A549 (cell line): ENCODE measurements around the gene UBXN10. TPM values are rescaled to one million over a fixed set of nuclear protein-coding genes. Genes with fewer than 3 reads are reported as not detected.

ENCODE experiments used
- ATAC-seq, 2 experiments: fragments of 200-7000 bp in 1 of 2; fragments of >200 bp in 1 of 2; cut with Nextera tagmentation in 1 of 2; cut with Tn5 transposase in 1 of 2; 3 replicates each; pipeline versions ENCODE4 v1.8.0 to v1.9.1; 2018 to 2020; ENCODE audit warnings: mild to moderate bottlenecking in 1 of 2, moderate library complexity in 1 of 2
- CTCF ChIA-PET: fragments of 300-600 bp; sonication (Branson Sonifier 250); formaldehyde crosslinking; extraction: SDS; loops from one replicate; lab custom pipeline; 2021; ENCODE audit warnings: antibody characterized with exemption, inconsistent platforms; lab: Yijun Ruan, JAX
- POLR2A ChIA-PET: fragments of 350-600 bp; formaldehyde crosslinking; extraction: SDS; loops from one replicate; lab custom pipeline; 2021; ENCODE audit warnings: antibody characterized with exemption, inconsistent platforms; lab: Yijun Ruan, JAX
- DNase-seq, 2 experiments: peaks; one replicate each; pipeline versions ENCODE4 v3.0.0 to v3.0.0-alpha.2; 2011 to 2016; ENCODE audit warnings: low read depth in 1 of 2, low spot score in 1 of 2
- FAIRE-seq: peaks from 2 replicates; lab custom pipeline; 2011; peaks lifted over from hg19 to GRCh38; lab: Jason Lieb, UNC
- H3K27ac ChIP-seq, 2 experiments: fragments of >200 bp; sonication (Bioruptor Twin); formaldehyde crosslinking; 3 replicates each; pipeline ENCODE4 v1.5.1; 2016 to 2017
- H3K4me1 ChIP-seq: fragments of >200 bp; sonication (Bioruptor Twin); formaldehyde crosslinking; 3 replicates; pipeline ENCODE4 v1.6.1; 2016
- H3K4me2 ChIP-seq: fragments of >200 bp; sonication (Bioruptor Twin); formaldehyde crosslinking; 3 replicates; pipeline ENCODE4 v1.6.1; 2016
- H3K4me3 ChIP-seq: fragments of >200 bp; sonication (Bioruptor Twin); formaldehyde crosslinking; 3 replicates; pipeline ENCODE4 v1.5.1; 2016
- H3K9me3 ChIP-seq: fragments of >200 bp; sonication (Bioruptor Twin); formaldehyde crosslinking; 3 replicates; pipeline ENCODE4 v1.6.1; 2016
- ATOH8 ChIP-seq: fragments of 250-450 bp; sonication (Bioruptor Pico); IDR thresholded peaks from 2 replicates; pipeline ENCODE4 v1.5.0; 2020; ENCODE audit warnings: low read depth, mild to moderate bottlenecking, moderate library complexity
- BHLHE40 ChIP-seq: IDR thresholded peaks from 2 replicates; pipeline ENCODE4 v1.6.1; 2012; ENCODE audit warnings: low read depth, low read length, inconsistent platforms
- CTCF ChIP-seq: fragments of >200 bp; sonication (Bioruptor Twin); formaldehyde crosslinking; IDR thresholded peaks from 3 replicates; pipeline ENCODE4 v1.5.1; 2016
- EHF ChIP-seq: fragments of 250-450 bp; sonication (Bioruptor Pico); IDR thresholded peaks from 2 replicates; pipeline ENCODE4 v1.5.0; 2020; ENCODE audit warnings: mild to moderate bottlenecking
- FOSL2 ChIP-seq, 2 experiments: fragments of 450-650 bp in 1 of 2; fragments of >200 bp in 1 of 2; sonication (Bioruptor Twin) in 1 of 2; formaldehyde crosslinking; IDR thresholded peaks; 2 replicates each; pipeline versions ENCODE4 v1.5.0 to v1.6.1; 2016 to 2020; ENCODE audit warnings: mild to moderate bottlenecking in 1 of 2, moderate library complexity in 1 of 2
- FOXS1 ChIP-seq: fragments of 250-450 bp; sonication (Bioruptor Pico); IDR thresholded peaks from 2 replicates; pipeline ENCODE4 v1.5.0; 2020; ENCODE audit warnings: mild to moderate bottlenecking, moderate library complexity
- HDAC2 ChIP-seq: fragments of 200-600 bp; sonication (generic); IDR thresholded peaks from 2 replicates; pipeline ENCODE4 v1.6.1; 2016
- HMGXB4 ChIP-seq: fragments of 250-450 bp; sonication (Bioruptor Pico); IDR thresholded peaks from 2 replicates; pipeline ENCODE4 v1.5.0; 2021; ENCODE audit warnings: mild to moderate bottlenecking, moderate library complexity, borderline replicate concordance
- HOXB13 ChIP-seq: fragments of 250-450 bp; sonication (Bioruptor Pico); IDR thresholded peaks from 2 replicates; pipeline ENCODE4 v1.5.0; 2020; ENCODE audit warnings: low read depth, mild to moderate bottlenecking, moderate library complexity
- HOXB5 ChIP-seq: fragments of 250-450 bp; sonication (Bioruptor Pico); IDR thresholded peaks from 2 replicates; pipeline ENCODE4 v1.5.0; 2020; ENCODE audit warnings: mild to moderate bottlenecking, moderate library complexity
- MAFK ChIP-seq: fragments of 450-650 bp; IDR thresholded peaks from 2 replicates; pipeline ENCODE4 v1.6.1; 2014; ENCODE audit not compliant: partially characterized antibody
- MAZ ChIP-seq: fragments of 150-350 bp; IDR thresholded peaks from 2 replicates; pipeline ENCODE4 v1.6.1; 2014; ENCODE audit warnings: antibody characterized with exemption, low read depth, low read length, borderline replicate concordance
- PBX3 ChIP-seq: IDR thresholded peaks from 2 replicates; pipeline ENCODE4 v1.6.1; 2012
- POLR2A ChIP-seq: IDR thresholded peaks from 2 replicates; pipeline ENCODE4 v1.6.1; 2012; ENCODE audit warnings: mild to moderate bottlenecking, low read length
- RAD21 ChIP-seq, 2 experiments: fragments of >200 bp in 1 of 2; sonication (Bioruptor Twin) in 1 of 2; formaldehyde crosslinking in 1 of 2; IDR thresholded peaks in 1 of 2; conservative IDR thresholded peaks in 1 of 2; 2 replicates in 1 of 2; 3 replicates in 1 of 2; pipeline ENCODE4 v1.6.1; 2012 to 2018; ENCODE audit warnings: inconsistent platforms in 1 of 2
- RNF2 ChIP-seq: fragments of 200-600 bp; sonication (generic); IDR thresholded peaks from 2 replicates; pipeline ENCODE4 v1.6.1; 2016; ENCODE audit warnings: low read depth, mild to moderate bottlenecking, antibody characterized with exemption, moderate library complexity, borderline replicate concordance
- SMC3 ChIP-seq: fragments of >200 bp; sonication (Bioruptor Twin); formaldehyde crosslinking; IDR thresholded peaks from 3 replicates; pipeline ENCODE4 v1.6.1; 2018; ENCODE audit warnings: inconsistent platforms
- SREBF2 ChIP-seq: fragments of 450-650 bp; IDR thresholded peaks from 2 replicates; pipeline ENCODE4 v1.6.1; 2014; ENCODE audit warnings: mild to moderate bottlenecking, moderate library complexity
- TP53 ChIP-seq: fragments of 250-450 bp; sonication (Bioruptor Pico); IDR thresholded peaks from 2 replicates; pipeline ENCODE4 v1.5.0; 2021; ENCODE audit warnings: mild to moderate bottlenecking, moderate library complexity
- ZC3H11A ChIP-seq: fragments of 450-650 bp; IDR thresholded peaks from 2 replicates; pipeline ENCODE4 v1.6.1; 2014; ENCODE audit warnings: antibody characterized with exemption, mild to moderate bottlenecking
- ZFP36 ChIP-seq: fragments of 450-650 bp; IDR thresholded peaks from 2 replicates; pipeline ENCODE4 v1.6.1; 2014; ENCODE audit warnings: borderline replicate concordance; ENCODE audit not compliant: partially characterized antibody
- ZNF302 ChIP-seq: fragments of 250-450 bp; sonication (Bioruptor Pico); IDR thresholded peaks from 2 replicates; pipeline ENCODE4 v1.9.0; 2021; ENCODE audit warnings: inconsistent platforms, mild to moderate bottlenecking, moderate library complexity
- WGBS: methylation state at CpG from one replicate; pipeline ENCODE4 v1.1.6; 2017; ENCODE audit errors: missing lambda C conversion rate; 5-methylcytosine and 5-hydroxymethylcytosine counted together
- polyA plus RNA-seq, 4 experiments: library from polyadenylated mRNA; depleted of rRNA in 3 of 4; stranded (reverse); fragments of >200 nt; fragmentation: RNase III in 1 of 4; extraction: RNeasy Plus Mini Kit Qiagen cat#74134 plus additional on column Dnase treatment in 1 of 4; gene quantifications; 2 replicates in 3 of 4; 3 replicates in 1 of 4; pipeline ENCODE4 v1.2.3, GENCODE V29; 2011 to 2017

The UBXN10 gene
- polyA plus RNA-seq, 2 of the 4 experiments (the other 2 are of a cell fraction), result not detected

GRCh38 chr1:20194224-20194623 is 8.3 kb downstream of the UBXN10 start:
- ChIA-PET POLR2A (no interaction called here), CTCF (interaction anchor here (0.9 to 3.3 kb wide), 12 partner anchors 11 to 278 kb away, joined by 3 to 13 read pairs (median 4); no protein-coding TSS in a partner anchor)
- FAIRE-seq, result no peak
- no peak for DNase-seq
- H3K4me3 ChIP-seq, result no peak overlapping the region
- WGBS, result 93% methylated on average over 2 of the region's 2 CpGs
- TF ChIP-seq MAZ, result no peak
- no peak for TF ChIP-seq SREBF2
- TF ChIP-seq ATOH8 (CRISPR knock-in tag), result no peak
- no peak for TF ChIP-seq ZNF302 (CRISPR knock-in tag)
- no peak for TF ChIP-seq TP53 (CRISPR knock-in tag)
- no peak for TF ChIP-seq MAFK
- TF ChIP-seq POLR2A, result no peak
- no peak for TF ChIP-seq BHLHE40
- TF ChIP-seq HMGXB4, result no peak
- no peak for TF ChIP-seq HOXB13 (CRISPR knock-in tag)
- no peak for TF ChIP-seq RNF2
- H3K9me3 ChIP-seq, result no peaks in the 10 kb centered on the region
- no peak overlapping the region for H3K27ac ChIP-seq
- ATAC-seq, result no peak
- peaks cover 6% of the 10 kb centered on the region; the same call in 1 of the 3 replicates for H3K4me1 ChIP-seq
- no peak overlapping the region for H3K4me2 ChIP-seq

- peak; percentile 72 to 86; a peak in 4 of 6 replicates for ATAC-seq
- TF ChIP-seq ZFP36 (no peak), RAD21 (conservative IDR thresholded peaks at IDR 0.05 in 1 of 2, IDR thresholded peaks at IDR 0.05 in 1 of 2) (peak; percentile 40 to 45; a peak in 3 of 5 replicates), ZC3H11A (no peak), HOXB5 (CRISPR knock-in tag) (no peak), FOXS1 (no peak), CTCF (peak; percentile 54; the same call in 2 of the 3 replicates), HDAC2 (no peak), SMC3 (peak; percentile 59), FOSL2 (IDR thresholded peaks at IDR 0.05) (no peak), FOSL2 (CRISPR knock-in tag; IDR thresholded peaks at IDR 0.05) (no peak), EHF (no peak), PBX3 (no peak)
- TF ChIP-seq, all 56 proteins: peak for 3
- ChIA-PET CTCF (interaction anchor here (0.6 to 3.3 kb wide), 23 partner anchors 10 to 299 kb away, joined by 3 to 16 read pairs (median 4); no protein-coding TSS in a partner anchor), POLR2A (no interaction called here)
- peak; percentile 42 to 53 for DNase-seq
- Histone ChIP-seq H3K9me3 (no peaks in the 10 kb centered on the region), H3K4me2 (no peak overlapping the region), H3K4me1 (peaks cover 8% of the 10 kb centered on the region; the same call in 1 of the 3 replicates), H3K27ac (no peak overlapping the region), H3K4me3 (no peak overlapping the region)
- WGBS, result 34% methylated on average over 15 of the region's 15 CpGs
- no peak for FAIRE-seq
Observed at GRCh38 chr1:20194757-20195461, 9.0 kb downstream of the UBXN10 start.
